GM12892 (cell line): ENCODE results near the gene ANXA6.

Source experiments
- POLR2A ChIP-seq: IDR thresholded peaks from 2 replicates; pipeline ENCODE4 v1.6.1; 2011; ENCODE audit warnings: low read depth, low read length, control low read depth
- POLR2AphosphoS5 ChIP-seq: IDR thresholded peaks from 2 replicates; pipeline ENCODE4 v1.6.1; 2011; ENCODE audit warnings: low read depth, low read length, control low read depth
- TAF1 ChIP-seq: IDR thresholded peaks from 2 replicates; pipeline ENCODE4 v1.6.1; 2011; ENCODE audit warnings: low read depth, mild to moderate bottlenecking, control low read depth, low read length, borderline replicate concordance

- TF ChIP-seq POLR2A (no peak), POLR2AphosphoS5 (no peak), TAF1 (no peak)
Observed at GRCh38 chr5:151054709-151055108, 102.9 kb downstream of the ANXA6 start.
